Thyroid gland (tissue), 4 donors: ENCODE data around the gene FOSL2.

Source experiments
- POLR2A ChIP-seq, 2 donors: fragments of 450-650 bp; IDR thresholded peaks; one replicate each; pipeline ENCODE4 v1.6.1; 2017; ENCODE audit warnings: antibody characterized with exemption in 2 of 2, mild to moderate bottlenecking in 2 of 2, moderate library complexity in 1 of 2
- TF ChIP-seq, protein P1 (sequence below), 6 experiments: fragments of 200-600 bp in 3 of 6; fragments of 450-650 bp in 3 of 6; sonication (generic) in 3 of 6; IDR thresholded peaks; one replicate each; pipeline ENCODE4 v1.5.1; 2016 to 2019; ENCODE audit warnings: antibody characterized with exemption in 6 of 6, mild to moderate bottlenecking in 2 of 6, inconsistent platforms in 1 of 6, moderate library complexity in 1 of 6

DNA sequence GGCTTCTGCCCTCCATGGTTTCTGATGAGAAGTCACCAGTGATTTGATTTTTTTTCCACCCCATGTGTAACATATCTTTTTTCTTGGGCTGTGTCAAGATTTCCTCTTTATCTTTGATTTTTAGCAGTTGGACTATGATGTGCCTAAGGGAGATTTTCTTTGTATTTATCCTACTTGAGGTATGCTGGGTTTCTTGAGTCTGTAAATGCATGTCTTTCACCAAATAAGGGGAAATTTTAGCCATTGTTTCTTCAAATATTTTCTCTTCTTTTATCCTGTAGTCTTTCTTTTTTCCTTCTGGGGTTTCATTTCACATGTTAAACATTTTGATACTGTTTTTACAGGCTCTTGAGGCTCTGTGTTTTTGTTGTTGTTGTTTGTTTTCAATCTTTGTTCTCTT, 69.5 kb downstream of the FOSL2 start:
- TF ChIP-seq, protein P1, sequence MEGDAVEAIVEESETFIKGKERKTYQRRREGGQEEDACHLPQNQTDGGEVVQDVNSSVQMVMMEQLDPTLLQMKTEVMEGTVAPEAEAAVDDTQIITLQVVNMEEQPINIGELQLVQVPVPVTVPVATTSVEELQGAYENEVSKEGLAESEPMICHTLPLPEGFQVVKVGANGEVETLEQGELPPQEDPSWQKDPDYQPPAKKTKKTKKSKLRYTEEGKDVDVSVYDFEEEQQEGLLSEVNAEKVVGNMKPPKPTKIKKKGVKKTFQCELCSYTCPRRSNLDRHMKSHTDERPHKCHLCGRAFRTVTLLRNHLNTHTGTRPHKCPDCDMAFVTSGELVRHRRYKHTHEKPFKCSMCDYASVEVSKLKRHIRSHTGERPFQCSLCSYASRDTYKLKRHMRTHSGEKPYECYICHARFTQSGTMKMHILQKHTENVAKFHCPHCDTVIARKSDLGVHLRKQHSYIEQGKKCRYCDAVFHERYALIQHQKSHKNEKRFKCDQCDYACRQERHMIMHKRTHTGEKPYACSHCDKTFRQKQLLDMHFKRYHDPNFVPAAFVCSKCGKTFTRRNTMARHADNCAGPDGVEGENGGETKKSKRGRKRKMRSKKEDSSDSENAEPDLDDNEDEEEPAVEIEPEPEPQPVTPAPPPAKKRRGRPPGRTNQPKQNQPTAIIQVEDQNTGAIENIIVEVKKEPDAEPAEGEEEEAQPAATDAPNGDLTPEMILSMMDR (IDR thresholded peaks at IDR 0.05): no peak
- TF ChIP-seq POLR2A (IDR thresholded peaks at IDR 0.05): no peak
